ENCODE measurements around the gene TSPO2.

Gene TSPO2

GRCh38 chr6:41077536-41077935 lies 35.3 kb downstream of the TSPO2 start:
- Histone ChIP-seq H2AFZ (ENCODE audit: low read depth, low read length) (no peak overlapping the region), H3K4me2 (ENCODE audit: insufficient read depth, low read length) (peak overlapping the region; percentile 90; the same call in 1 of the 2 replicates), H4K20me1 (ENCODE audit: insufficient read depth, low read length) (peaks cover 61% of the 10 kb centered on the region), H3K27me3 (ENCODE audit: insufficient read depth, low read length, poor library complexity) (no peaks in the 10 kb centered on the region), H3K9me3 (ENCODE audit: insufficient read depth, low read length, severe bottlenecking) (no peaks in the 10 kb centered on the region), H3K4me3 (ENCODE audit: low read depth in 1 of 2, low read length in 2 of 2) (no peak overlapping the region), H3K36me3 (ENCODE audit: insufficient read depth, low read length) (peaks cover 77% of the 10 kb centered on the region), H3K79me2 (ENCODE audit: insufficient read depth, low read length) (peaks cover 94% of the 10 kb centered on the region), H3K4me1 (ENCODE audit: insufficient read depth, low read length) (peaks cover 46% of the 10 kb centered on the region), H3K27ac (ENCODE audit: low read length) (no peak overlapping the region), H3K9ac (ENCODE audit: low read depth, low read length) (no peak overlapping the region)
- TF ChIP-seq, protein P1, sequence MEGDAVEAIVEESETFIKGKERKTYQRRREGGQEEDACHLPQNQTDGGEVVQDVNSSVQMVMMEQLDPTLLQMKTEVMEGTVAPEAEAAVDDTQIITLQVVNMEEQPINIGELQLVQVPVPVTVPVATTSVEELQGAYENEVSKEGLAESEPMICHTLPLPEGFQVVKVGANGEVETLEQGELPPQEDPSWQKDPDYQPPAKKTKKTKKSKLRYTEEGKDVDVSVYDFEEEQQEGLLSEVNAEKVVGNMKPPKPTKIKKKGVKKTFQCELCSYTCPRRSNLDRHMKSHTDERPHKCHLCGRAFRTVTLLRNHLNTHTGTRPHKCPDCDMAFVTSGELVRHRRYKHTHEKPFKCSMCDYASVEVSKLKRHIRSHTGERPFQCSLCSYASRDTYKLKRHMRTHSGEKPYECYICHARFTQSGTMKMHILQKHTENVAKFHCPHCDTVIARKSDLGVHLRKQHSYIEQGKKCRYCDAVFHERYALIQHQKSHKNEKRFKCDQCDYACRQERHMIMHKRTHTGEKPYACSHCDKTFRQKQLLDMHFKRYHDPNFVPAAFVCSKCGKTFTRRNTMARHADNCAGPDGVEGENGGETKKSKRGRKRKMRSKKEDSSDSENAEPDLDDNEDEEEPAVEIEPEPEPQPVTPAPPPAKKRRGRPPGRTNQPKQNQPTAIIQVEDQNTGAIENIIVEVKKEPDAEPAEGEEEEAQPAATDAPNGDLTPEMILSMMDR (IDR thresholded peaks at IDR 0.05; ENCODE audit: borderline replicate concordance, extremely low read depth, low read length, poor library complexity, severe bottlenecking), result no peak
- no peak for TF ChIP-seq EZH2 (IDR thresholded peaks at IDR 0.05; ENCODE audit: borderline replicate concordance, low read depth, low read length, severe bottlenecking)
- DNase-seq (no peak), ATAC-seq (ENCODE audit: insufficient read depth, low read depth) (no peak)

DNA sequence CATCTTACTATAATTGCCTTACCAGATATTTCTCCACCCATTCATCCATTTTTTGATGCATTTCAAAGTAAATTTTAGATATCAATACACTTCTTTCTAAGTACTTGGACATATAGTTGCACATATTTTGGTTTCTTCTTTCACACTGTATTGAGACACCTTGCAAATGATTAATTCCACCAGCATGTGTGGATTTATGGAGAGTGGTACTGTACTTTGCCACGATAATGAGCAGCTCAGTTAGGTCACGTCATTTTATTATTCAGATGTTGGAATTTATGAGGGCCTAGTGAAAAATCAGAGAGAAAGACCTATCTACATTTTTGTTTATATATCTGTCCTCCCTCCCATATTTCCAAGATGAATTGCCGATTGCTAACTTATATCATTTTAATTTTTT lies 35.8 kb downstream of the TSPO2 start:
- no peaks in the 10 kb centered on the region for H3K9me3 ChIP-seq (ENCODE audit: insufficient read depth, low read length, severe bottlenecking)
- no peak overlapping the region for H2AFZ ChIP-seq (ENCODE audit: low read depth, low read length)
- TF ChIP-seq EZH2 (IDR thresholded peaks at IDR 0.05; ENCODE audit: borderline replicate concordance, low read depth, low read length, severe bottlenecking), result no peak
- TF ChIP-seq, protein P1 (IDR thresholded peaks at IDR 0.05; ENCODE audit: borderline replicate concordance, extremely low read depth, low read length, poor library complexity, severe bottlenecking), result no peak
- H3K4me1 ChIP-seq (ENCODE audit: insufficient read depth, low read length), result peaks cover 46% of the 10 kb centered on the region
- H4K20me1 ChIP-seq (ENCODE audit: insufficient read depth, low read length), result peaks cover 61% of the 10 kb centered on the region
- H3K27me3 ChIP-seq (ENCODE audit: insufficient read depth, low read length, poor library complexity), result no peaks in the 10 kb centered on the region
- no peak for DNase-seq
- H3K79me2 ChIP-seq (ENCODE audit: insufficient read depth, low read length), result peaks cover 98% of the 10 kb centered on the region
- no peak overlapping the region for H3K4me3 ChIP-seq (ENCODE audit: low read depth in 1 of 2, low read length in 2 of 2)
- H3K27ac ChIP-seq (ENCODE audit: low read length), result no peak overlapping the region
- H3K4me2 ChIP-seq (ENCODE audit: insufficient read depth, low read length), result peak overlapping the region; percentile 42; the same call in 1 of the 2 replicates
- ATAC-seq (ENCODE audit: insufficient read depth, low read depth), result no peak
- H3K36me3 ChIP-seq (ENCODE audit: insufficient read depth, low read length), result peaks cover 81% of the 10 kb centered on the region
- H3K9ac ChIP-seq (ENCODE audit: low read depth, low read length), result no peak overlapping the region

DNA sequence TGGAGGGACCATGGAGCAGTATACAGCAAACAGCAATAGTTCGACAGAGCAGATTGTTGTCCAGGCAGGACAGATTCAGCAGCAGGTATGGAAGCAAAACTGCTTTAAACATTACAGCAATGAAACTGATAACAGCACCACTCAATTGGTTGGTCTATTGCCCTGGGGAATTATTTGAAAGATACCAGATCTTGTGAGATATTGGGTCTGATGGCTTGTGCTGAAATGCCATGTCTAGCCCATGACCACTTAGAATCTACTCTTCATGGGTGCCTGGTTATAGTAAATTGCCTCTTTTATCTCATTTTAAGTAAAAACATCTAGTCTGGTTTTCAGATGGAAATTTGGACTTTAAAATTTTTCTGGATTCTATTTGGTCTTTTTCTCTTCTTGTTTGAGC lies 36.8 kb downstream of the TSPO2 start:
- H3K79me2 ChIP-seq (ENCODE audit: insufficient read depth, low read length), result peaks cover 98% of the 10 kb centered on the region
- peak overlapping the region; percentile 15; the same call in 1 of the 2 replicates for H3K4me2 ChIP-seq (ENCODE audit: insufficient read depth, low read length)
- no peak overlapping the region for H3K27ac ChIP-seq (ENCODE audit: low read length)
- peaks cover 63% of the 10 kb centered on the region for H4K20me1 ChIP-seq (ENCODE audit: insufficient read depth, low read length)
- H3K27me3 ChIP-seq (ENCODE audit: insufficient read depth, low read length, poor library complexity), result no peaks in the 10 kb centered on the region
- peaks cover 42% of the 10 kb centered on the region for H3K4me1 ChIP-seq (ENCODE audit: insufficient read depth, low read length)
- H3K4me3 ChIP-seq (ENCODE audit: low read depth in 1 of 2, low read length in 2 of 2), result no peak overlapping the region
- no peak overlapping the region for H3K9ac ChIP-seq (ENCODE audit: low read depth, low read length)
- DNase-seq (no peak), ATAC-seq (ENCODE audit: insufficient read depth, low read depth) (no peak)
- H3K36me3 ChIP-seq (ENCODE audit: insufficient read depth, low read length), result peaks cover 83% of the 10 kb centered on the region
- H2AFZ ChIP-seq (ENCODE audit: low read depth, low read length), result no peak overlapping the region
- H3K9me3 ChIP-seq (ENCODE audit: insufficient read depth, low read length, severe bottlenecking), result no peaks in the 10 kb centered on the region
- TF ChIP-seq, protein P1 (IDR thresholded peaks at IDR 0.05; ENCODE audit: borderline replicate concordance, extremely low read depth, low read length, poor library complexity, severe bottlenecking), result no peak

DNA sequence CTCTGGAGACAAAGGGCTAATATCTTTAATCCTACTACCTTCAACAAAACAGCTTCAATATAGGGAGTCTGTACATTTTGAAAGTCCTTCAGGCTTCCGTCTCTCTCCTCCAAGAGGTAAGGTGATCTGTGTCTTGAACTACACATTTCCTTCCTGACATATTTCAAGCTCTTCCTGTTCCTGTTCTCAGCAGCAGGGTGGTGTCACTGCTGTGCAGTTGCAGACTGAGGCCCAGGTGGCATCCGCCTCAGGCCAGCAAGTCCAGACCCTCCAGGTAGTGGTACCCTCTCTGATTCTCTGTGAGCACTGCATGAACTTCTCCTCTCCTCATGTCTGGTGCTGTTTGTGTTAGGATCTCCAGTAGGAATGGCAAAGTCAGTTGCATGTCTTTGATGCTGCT lies 38.4 kb downstream of the TSPO2 start:
- Histone ChIP-seq H4K20me1 (ENCODE audit: insufficient read depth, low read length) (peaks cover 48% of the 10 kb centered on the region; the same call in 1 of the 2 replicates), H3K9me3 (ENCODE audit: insufficient read depth, low read length, severe bottlenecking) (no peaks in the 10 kb centered on the region), H3K36me3 (ENCODE audit: insufficient read depth, low read length) (peaks cover 87% of the 10 kb centered on the region), H2AFZ (ENCODE audit: low read depth, low read length) (no peak overlapping the region), H3K4me2 (ENCODE audit: insufficient read depth, low read length) (no peak overlapping the region), H3K79me2 (ENCODE audit: insufficient read depth, low read length) (peaks cover 96% of the 10 kb centered on the region), H3K27me3 (ENCODE audit: insufficient read depth, low read length, poor library complexity) (no peaks in the 10 kb centered on the region), H3K9ac (ENCODE audit: low read depth, low read length) (no peak overlapping the region), H3K4me1 (ENCODE audit: insufficient read depth, low read length) (peaks cover 26% of the 10 kb centered on the region), H3K27ac (ENCODE audit: low read length) (no peak overlapping the region), H3K4me3 (ENCODE audit: low read depth in 1 of 2, low read length in 2 of 2) (no peak overlapping the region)
- DNase-seq (no peak), ATAC-seq (ENCODE audit: insufficient read depth, low read depth) (no peak)
- TF ChIP-seq, protein P1 (IDR thresholded peaks at IDR 0.05; ENCODE audit: borderline replicate concordance, extremely low read depth, low read length, poor library complexity, severe bottlenecking), result no peak
- TF ChIP-seq EZH2 (IDR thresholded peaks at IDR 0.05; ENCODE audit: borderline replicate concordance, low read depth, low read length, severe bottlenecking), result no peak
